ENCODE data around the gene SCLY.

The SCLY gene

GRCh38 chr2:238117199-238118154, 56.7 kb downstream of the SCLY start:
- DNase-seq (ENCODE audit: low read depth in 2 of 2), result peak in 1 of 2 donors; percentile 21
- no peak for TF ChIP-seq CTCF (IDR thresholded peaks at IDR 0.05; ENCODE audit: low read depth, low read length)

DNA sequence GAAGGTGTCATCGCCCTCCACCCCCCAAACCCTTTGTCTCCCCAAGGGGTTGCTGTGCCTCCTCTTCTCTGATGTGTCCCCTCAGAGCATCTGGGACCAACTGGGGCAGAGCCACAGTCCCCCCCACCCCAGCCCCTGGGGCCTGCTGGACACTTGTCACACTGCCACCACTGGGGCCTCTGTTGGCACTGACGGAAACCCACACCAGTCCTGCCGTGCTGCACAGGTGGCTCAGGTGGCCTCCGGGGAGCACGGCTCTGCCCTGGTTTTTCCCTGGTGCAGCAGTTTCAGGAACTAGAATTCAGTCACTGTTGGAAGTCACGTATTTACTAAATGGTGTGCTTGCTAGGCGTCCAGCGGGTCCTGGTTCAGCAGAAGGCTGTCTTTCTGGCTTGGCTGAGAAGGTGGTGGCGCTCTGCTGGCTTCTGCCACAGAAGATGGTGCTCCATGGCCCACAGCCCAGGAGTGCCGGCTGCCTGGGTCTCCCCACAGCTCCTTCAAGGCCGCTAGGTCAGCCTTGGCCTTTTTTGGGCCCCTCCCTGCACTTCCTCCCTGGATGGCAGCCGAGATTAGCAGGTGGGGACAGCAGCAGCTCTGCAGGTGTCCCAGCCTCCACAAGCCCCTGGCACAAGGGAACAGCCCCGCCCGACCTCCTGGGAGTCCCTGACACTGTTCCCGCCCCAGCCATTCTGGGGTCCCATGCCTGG, 59.1 kb downstream of the SCLY start:
- no peak overlapping the region for H3K4me3 ChIP-seq (replicated peaks in 1 of 2; ENCODE audit: low read depth in 2 of 2, low read length in 2 of 2)
- DNase-seq (ENCODE audit: low read depth in 2 of 2), result no peak
- TF ChIP-seq CTCF (IDR thresholded peaks at IDR 0.05; ENCODE audit: low read depth, low read length), result no peak

More at GRCh38 chr2:238117199-238118154, 56.7 kb downstream of the SCLY start:
- H3K4me3 ChIP-seq (replicated peaks in 1 of 2; ENCODE audit: low read depth in 2 of 2, low read length in 2 of 2), result no peak overlapping the region

DNA sequence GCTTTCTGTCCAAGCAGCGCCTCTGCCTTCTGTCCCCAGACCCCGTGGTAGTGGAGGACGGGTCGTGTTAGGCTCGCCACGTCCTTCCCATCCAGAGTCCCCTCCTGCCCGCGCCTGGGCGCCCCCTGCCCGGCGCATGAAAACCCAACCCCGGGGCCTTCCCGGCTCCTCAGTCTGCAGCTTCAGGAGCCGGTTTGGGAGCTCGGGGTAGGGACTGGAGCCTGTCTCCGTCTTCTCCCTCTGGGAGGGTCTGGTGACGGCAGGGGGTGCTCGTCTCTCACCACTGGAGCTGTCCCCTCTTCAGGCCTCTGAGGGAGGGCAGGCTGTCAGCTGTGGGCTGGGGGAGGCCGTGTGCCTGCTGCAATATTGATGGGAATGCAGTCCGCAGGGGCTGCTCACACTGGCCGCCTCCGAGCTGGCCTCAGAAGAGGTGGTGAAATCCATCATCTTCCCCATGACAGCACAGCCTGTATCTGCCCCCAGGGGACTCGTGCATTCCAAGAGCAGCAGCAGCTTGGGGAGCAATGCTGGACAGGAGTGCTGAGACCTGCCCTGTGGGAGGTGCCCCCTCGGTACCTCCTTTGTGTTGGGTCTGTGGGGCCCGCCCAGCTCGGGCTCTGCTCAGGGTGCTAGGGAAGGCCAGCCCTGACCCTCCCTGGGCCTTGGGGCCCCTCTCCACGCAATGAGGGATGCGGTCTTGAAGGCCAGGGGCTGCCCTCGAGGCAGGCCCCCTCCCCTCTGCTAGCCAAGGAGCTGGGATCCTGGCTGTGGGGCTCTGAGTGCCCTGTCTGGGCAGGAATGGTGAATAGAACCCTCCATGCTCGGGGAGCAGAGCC, 59.9 kb downstream of the SCLY start:
- peak; percentile 15 for TF ChIP-seq CTCF (IDR thresholded peaks at IDR 0.05; ENCODE audit: low read depth, low read length)
- peak; percentile 30 to 41 for DNase-seq (ENCODE audit: low read depth in 2 of 2)
- no peak overlapping the region for H3K4me3 ChIP-seq (replicated peaks in 1 of 2; ENCODE audit: low read depth in 2 of 2, low read length in 2 of 2)

DNA sequence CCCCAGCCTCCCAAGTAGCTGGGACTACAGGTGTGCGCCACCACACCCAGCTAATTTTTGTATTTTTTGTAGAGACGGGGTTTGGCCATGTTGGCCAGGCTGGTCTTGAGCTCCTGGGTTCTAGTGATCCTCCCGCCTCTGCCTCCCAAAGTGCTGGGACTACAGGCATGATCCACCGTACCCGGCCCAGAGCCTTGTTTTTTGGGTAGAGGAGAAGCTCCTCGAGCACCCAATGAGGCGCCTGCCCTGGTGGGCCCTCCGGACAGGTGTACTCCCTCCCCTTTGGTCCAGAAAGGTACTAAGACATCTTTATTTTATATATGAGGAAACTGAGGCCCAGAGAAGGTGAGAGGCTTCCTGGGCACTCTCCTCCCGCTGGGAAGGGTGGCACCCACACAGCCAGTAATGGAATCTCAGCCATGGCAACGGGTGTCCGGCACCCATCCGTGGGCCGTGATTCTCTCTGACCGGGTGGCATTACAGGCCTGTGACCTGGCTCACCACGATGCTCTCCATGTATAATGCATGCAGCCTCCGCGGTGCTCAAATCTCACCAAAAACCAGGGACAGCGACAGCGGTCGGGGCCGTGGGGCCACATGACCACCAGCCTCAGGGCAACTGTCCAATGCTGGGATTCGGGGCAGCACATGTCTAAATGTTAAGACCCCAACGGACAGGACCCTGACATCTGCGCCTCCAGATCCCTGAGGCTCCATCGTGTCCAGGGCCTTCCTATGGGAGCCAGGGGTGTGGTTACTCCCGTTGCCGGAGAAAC, 60.9 kb downstream of the SCLY start:
- no peak overlapping the region for H3K4me3 ChIP-seq (replicated peaks in 1 of 2; ENCODE audit: low read depth in 2 of 2, low read length in 2 of 2)
- TF ChIP-seq CTCF (IDR thresholded peaks at IDR 0.05; ENCODE audit: low read depth, low read length), result no peak
- DNase-seq (ENCODE audit: low read depth in 2 of 2), result no peak

GRCh38 chr2:238122287-238123217, 61.8 kb downstream of the SCLY start:
- no peak overlapping the region for H3K4me3 ChIP-seq (replicated peaks in 1 of 2; ENCODE audit: low read depth in 2 of 2, low read length in 2 of 2)
- DNase-seq (ENCODE audit: low read depth in 2 of 2), result no peak
- no peak for TF ChIP-seq CTCF (IDR thresholded peaks at IDR 0.05; ENCODE audit: low read depth, low read length)
